Natural killer cell (primary cell): ENCODE results near the gene LRRC70. TPM values are rescaled to one million over a fixed set of nuclear protein-coding genes. Genes with fewer than 3 reads are reported as not detected.
"Not testable (repeated sequence)": the region's sequence is repeated elsewhere in the genome, so short reads cannot be mapped to it uniquely, and the experiment has no call there.

Experiments
- ATAC-seq, 3 donors: fragments of 150-1000 bp in 2 of 3; fragments of 200-7000 bp in 1 of 3; cut with Tn5 transposase; 1 replicate in 1 of 3; 2 replicates in 2 of 3; pipeline ENCODE4 v1.10.0; 2021; ENCODE audit warnings: mild to moderate bottlenecking in 2 of 3, moderate library complexity in 2 of 3
- DNase-seq, 2 donors: peaks; one replicate each; pipeline versions ENCODE4 v3.0.0 to v3.0.0-alpha.2; 2013 to 2021; ENCODE audit warnings: mixed read lengths in 1 of 2
- H3K27ac ChIP-seq: one replicate; pipeline ENCODE4 v1.5.1; 2013; ENCODE audit warnings: mild to moderate bottlenecking, low read length
- H3K27me3 ChIP-seq: one replicate; pipeline ENCODE4 v1.6.1; 2013; ENCODE audit warnings: low read length; ENCODE audit not compliant: control insufficient read depth, insufficient read depth
- H3K36me3 ChIP-seq: one replicate; pipeline ENCODE4 v1.6.1; 2013; ENCODE audit warnings: low read length; ENCODE audit not compliant: control insufficient read depth, insufficient read depth
- H3K4me1 ChIP-seq: one replicate; pipeline ENCODE4 v1.6.1; 2013; ENCODE audit warnings: low read length; ENCODE audit not compliant: control insufficient read depth, insufficient read depth
- H3K4me3 ChIP-seq: one replicate; pipeline ENCODE4 v1.5.1; 2013; ENCODE audit warnings: low read length
- H3K9me3 ChIP-seq: one replicate; pipeline ENCODE4 v1.6.1; 2013; ENCODE audit warnings: low read length; ENCODE audit not compliant: control insufficient read depth, insufficient read depth
- H3K27ac Mint-ChIP-seq, 2 donors: one replicate each; pipeline ENCODE4 v1.8.0; 2022; ENCODE audit warnings: mild to moderate bottlenecking in 2 of 2, mixed read lengths in 2 of 2, moderate library complexity in 1 of 2
- H3K27me3 Mint-ChIP-seq, 2 donors: one replicate each; pipeline ENCODE4 v1.8.0; 2022; ENCODE audit warnings: low read depth in 2 of 2, mixed read lengths in 2 of 2
- H3K36me3 Mint-ChIP-seq: one replicate; pipeline ENCODE4 v1.8.0; 2022; ENCODE audit warnings: mixed read lengths
- H3K4me1 Mint-ChIP-seq, 2 donors: one replicate each; pipeline ENCODE4 v1.8.0; 2022; ENCODE audit warnings: mixed read lengths in 2 of 2
- H3K4me3 Mint-ChIP-seq: one replicate; pipeline ENCODE4 v1.8.0; 2022; ENCODE audit warnings: mild to moderate bottlenecking, moderate library complexity, mixed read lengths
- H3K9me3 Mint-ChIP-seq, 2 donors: one replicate each; pipeline ENCODE4 v1.8.0; 2022; ENCODE audit warnings: mixed read lengths in 2 of 2
- CTCF ChIP-seq: fragments of 200-600 bp; IDR thresholded peaks from one replicate; pipeline ENCODE4 v1.8.0; 2022; ENCODE audit warnings: antibody characterized with exemption
- WGBS: methylation state at CpG from one replicate; pipeline ENCODE4 v1.1.7; 2013; ENCODE audit warnings: missing lambda C conversion rate; ENCODE audit not compliant: insufficient coverage; 5-methylcytosine and 5-hydroxymethylcytosine counted together
- intact Hi-C: fragments of 100-400 bp; cut with micrococcal nuclease; formaldehyde crosslinking; loops from one replicate; pipeline ENCODE4 v1.14.2; 2022
- total RNA-seq, 4 donors: library from RNA; stranded (reverse); fragments of 120-200 nt in 1 of 4; gene quantifications; one replicate each; pipeline versions ENCODE4 v1.2.3 to v1.2.4, GENCODE V29; 2013 to 2022

LRRC70 gene
- total RNA-seq, 3 donors from 2014 or later (not counting 1 experiment from before 2014, with no cell fraction given), result 17.6 to 29.5 (median 21.2) TPM

- Histone ChIP-seq H3K36me3 (peaks cover 2% of the 10 kb centered on the region), H3K27ac (no peak overlapping the region), H3K27me3 (no peaks in the 10 kb centered on the region), H3K9me3 (peaks cover 13% of the 10 kb centered on the region), H3K4me3 (no peak overlapping the region), H3K4me1 (no peaks in the 10 kb centered on the region)
- peaks cover 21% of the 10 kb centered on the region for H3K36me3 Mint-ChIP-seq
- no CpG with 5 or more reads among the region's 2 CpGs for WGBS
- peaks cover 3 to 5% of the 10 kb centered on the region in 2 donors for H3K9me3 Mint-ChIP-seq
- H3K27ac Mint-ChIP-seq, result no peak overlapping the region
- ATAC-seq (no peak), DNase-seq (no peak)
- H3K4me3 Mint-ChIP-seq, result no peak overlapping the region
- no peaks in the 10 kb centered on the region for H3K4me1 Mint-ChIP-seq
- no peaks in the 10 kb centered on the region for H3K27me3 Mint-ChIP-seq
- TF ChIP-seq CTCF, result no peak
- intact Hi-C loops, result no loop called here
Observed at GRCh38 chr5:62564101-62564500, 14.5 kb upstream of the LRRC70 start.

GRCh38 chr5:62565740-62566139 is 12.9 kb upstream of the LRRC70 start:
- DNase-seq, intact Hi-C loops, H3K27me3 ChIP-seq, H3K27me3 Mint-ChIP-seq, ATAC-seq, H3K4me1 Mint-ChIP-seq, H3K36me3 ChIP-seq, H3K27ac Mint-ChIP-seq, H3K4me3 ChIP-seq, H3K9me3 Mint-ChIP-seq, H3K4me1 ChIP-seq, H3K27ac ChIP-seq, H3K4me3 Mint-ChIP-seq: not testable (repeated sequence)
- WGBS, result 96% methylated on average over 3 of the region's 3 CpGs
- peaks cover 13% of the 10 kb centered on the region for H3K9me3 ChIP-seq
- H3K36me3 Mint-ChIP-seq, result peaks cover 26% of the 10 kb centered on the region

- Mint-ChIP-seq H3K4me3 (no peak overlapping the region), H3K4me1 (peaks cover 5% of the 10 kb centered on the region in 2 donors), H3K27ac (no peak overlapping the region), H3K9me3 (peaks cover 3 to 5% of the 10 kb centered on the region in 2 donors), H3K36me3 (peaks cover 26% of the 10 kb centered on the region), H3K27me3 (no peaks in the 10 kb centered on the region)
- Histone ChIP-seq H3K27ac (no peak overlapping the region), H3K4me3 (no peak overlapping the region), H3K36me3 (no peaks in the 10 kb centered on the region), H3K4me1 (peaks cover 5% of the 10 kb centered on the region), H3K9me3 (peaks cover 13% of the 10 kb centered on the region), H3K27me3 (no peaks in the 10 kb centered on the region)
- ATAC-seq, result no peak
- DNase-seq, result no peak
- intact Hi-C loops, result no loop called here
- WGBS, result 92% methylated on average over 4 of the region's 4 CpGs
- no peak for TF ChIP-seq CTCF
Observed at GRCh38 chr5:62568143-62568542, 10.5 kb upstream of the LRRC70 start.

- no CpG with 5 or more reads among the region's 2 CpGs for WGBS
- TF ChIP-seq CTCF, result no peak
- Histone ChIP-seq H3K4me1 (peaks cover 5% of the 10 kb centered on the region), H3K27ac (no peak overlapping the region), H3K4me3 (no peak overlapping the region), H3K9me3 (peaks cover 13% of the 10 kb centered on the region), H3K36me3 (no peaks in the 10 kb centered on the region), H3K27me3 (no peaks in the 10 kb centered on the region)
- H3K4me3 Mint-ChIP-seq, result no peak overlapping the region
- H3K9me3 Mint-ChIP-seq, result peaks cover 3 to 5% of the 10 kb centered on the region in 2 donors
- intact Hi-C loops, result no loop called here
- DNase-seq (no peak), ATAC-seq (no peak)
- H3K36me3 Mint-ChIP-seq, result peaks cover 26% of the 10 kb centered on the region
- no peak overlapping the region for H3K27ac Mint-ChIP-seq
- H3K4me1 Mint-ChIP-seq, result peaks cover 9 to 11% of the 10 kb centered on the region in 2 donors
- no peaks in the 10 kb centered on the region for H3K27me3 Mint-ChIP-seq
Observed at GRCh38 chr5:62568800-62569432, 9.7 kb upstream of the LRRC70 start.
